Regular cardiac myocyte (primary cell): ENCODE results near the gene CNTNAP2. TPM values are rescaled to one million over a fixed set of nuclear protein-coding genes. Genes with fewer than 3 reads are reported as not detected.

Experiments used
- total RNA-seq: library from RNA; depleted of rRNA; stranded (reverse); fragments of >200 nt; gene quantifications from 2 replicates; pipeline ENCODE4 v1.2.3, GENCODE V29; 2014

The CNTNAP2 gene
- not detected in 2 replicates for total RNA-seq

DNA sequence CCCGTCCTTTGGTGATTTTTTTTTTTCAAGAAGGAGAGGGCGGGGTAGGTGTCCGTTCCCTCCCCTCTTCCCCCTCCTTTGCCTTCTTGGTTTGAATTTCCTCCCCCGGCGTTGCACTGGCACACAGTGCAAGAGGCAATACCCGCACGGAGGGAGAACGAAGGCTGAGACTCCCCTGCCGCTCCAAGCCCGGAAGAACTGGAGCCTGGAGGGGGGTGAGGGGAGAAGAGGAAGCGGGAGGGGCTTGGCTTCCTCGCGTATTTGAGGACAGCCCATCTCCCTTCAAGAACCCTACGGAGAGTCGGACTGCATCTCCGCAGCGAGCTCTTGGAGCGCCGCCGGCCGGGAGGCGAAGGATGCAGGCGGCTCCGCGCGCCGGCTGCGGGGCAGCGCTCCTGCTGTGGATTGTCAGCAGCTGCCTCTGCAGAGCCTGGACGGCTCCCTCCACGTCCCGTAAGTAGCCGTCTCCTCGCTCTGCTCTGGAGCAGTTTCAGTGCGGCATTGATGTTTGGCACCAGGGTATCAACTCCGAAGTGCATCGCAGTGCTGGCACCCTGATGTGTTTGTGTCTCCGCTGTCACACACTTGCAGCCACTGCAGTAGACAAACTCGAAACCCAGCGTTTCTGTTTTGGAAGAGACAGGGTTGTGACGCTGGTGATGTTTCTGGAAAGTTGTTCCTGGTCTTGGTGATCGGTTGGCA is at the start of gene CNTNAP2:
Gene CNTNAP2 (plus strand): TSS at position 281 of the 702 bp plus-strand sequence. CDS start 76 bp downstream, at position 357.

